ENCODE data around the gene BCKDHB. TPM values are rescaled to one million over a fixed set of nuclear protein-coding genes. Genes with fewer than 3 reads are reported as not detected.

The BCKDHB gene
- total RNA-seq, 4 donors from 2014 or later = 8.9 to 18.4 (median 16.6) TPM

DNA sequence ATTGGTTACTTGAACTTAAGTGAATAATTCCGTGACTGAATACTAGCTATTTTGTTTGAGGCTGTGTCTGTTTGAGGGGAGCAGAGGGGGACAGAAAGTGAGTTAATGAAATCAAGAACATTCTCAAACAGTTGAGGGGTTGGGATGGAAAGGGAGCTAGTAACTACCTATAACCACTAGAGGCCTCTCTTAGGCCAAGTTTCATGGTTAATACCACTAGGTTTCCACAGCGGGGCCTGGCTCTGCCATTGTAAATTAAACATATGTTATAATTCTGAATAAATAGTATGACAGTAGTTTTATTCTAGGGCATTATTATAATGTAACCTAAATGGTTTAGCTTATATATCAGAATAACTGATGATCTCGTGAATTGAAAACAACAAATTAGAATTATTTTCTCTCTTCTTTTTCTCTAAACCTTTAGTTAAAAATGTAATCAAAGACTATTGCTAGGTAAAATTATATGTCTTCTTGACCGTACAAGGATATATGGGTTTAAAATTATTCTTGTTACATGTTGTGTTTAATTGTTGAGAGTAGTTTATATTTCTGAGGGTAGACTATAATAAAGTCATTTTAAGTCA is 108.1 kb downstream of the BCKDHB start:
- ATAC-seq (ENCODE audit: low FRiP score) = no peak
- TF ChIP-seq, protein P1, sequence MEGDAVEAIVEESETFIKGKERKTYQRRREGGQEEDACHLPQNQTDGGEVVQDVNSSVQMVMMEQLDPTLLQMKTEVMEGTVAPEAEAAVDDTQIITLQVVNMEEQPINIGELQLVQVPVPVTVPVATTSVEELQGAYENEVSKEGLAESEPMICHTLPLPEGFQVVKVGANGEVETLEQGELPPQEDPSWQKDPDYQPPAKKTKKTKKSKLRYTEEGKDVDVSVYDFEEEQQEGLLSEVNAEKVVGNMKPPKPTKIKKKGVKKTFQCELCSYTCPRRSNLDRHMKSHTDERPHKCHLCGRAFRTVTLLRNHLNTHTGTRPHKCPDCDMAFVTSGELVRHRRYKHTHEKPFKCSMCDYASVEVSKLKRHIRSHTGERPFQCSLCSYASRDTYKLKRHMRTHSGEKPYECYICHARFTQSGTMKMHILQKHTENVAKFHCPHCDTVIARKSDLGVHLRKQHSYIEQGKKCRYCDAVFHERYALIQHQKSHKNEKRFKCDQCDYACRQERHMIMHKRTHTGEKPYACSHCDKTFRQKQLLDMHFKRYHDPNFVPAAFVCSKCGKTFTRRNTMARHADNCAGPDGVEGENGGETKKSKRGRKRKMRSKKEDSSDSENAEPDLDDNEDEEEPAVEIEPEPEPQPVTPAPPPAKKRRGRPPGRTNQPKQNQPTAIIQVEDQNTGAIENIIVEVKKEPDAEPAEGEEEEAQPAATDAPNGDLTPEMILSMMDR (IDR thresholded peaks at IDR 0.05) = no peak
- no peak for DNase-seq (ENCODE audit: low spot score)

DNA sequence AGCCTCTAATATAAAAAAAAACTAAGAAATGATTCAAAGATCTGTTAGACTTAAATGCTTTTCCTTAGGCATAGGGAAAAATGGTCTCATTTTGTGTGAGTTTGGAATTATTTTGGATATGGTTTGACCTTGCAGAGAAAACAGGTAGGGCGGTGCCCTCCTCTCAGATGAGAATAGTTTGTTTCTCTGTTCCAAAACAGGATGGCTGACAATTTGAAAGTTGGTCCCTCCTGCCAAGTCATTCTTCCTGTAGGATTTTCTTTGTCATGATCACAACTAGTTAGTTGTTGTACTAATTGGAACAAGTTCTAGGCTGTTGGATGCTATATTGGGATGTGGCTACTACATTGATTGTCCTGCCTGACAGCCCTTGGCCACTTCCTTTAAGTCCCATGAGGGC is 108.6 kb downstream of the BCKDHB start:
- DNase-seq (ENCODE audit: low spot score) (no peak), ATAC-seq (ENCODE audit: low FRiP score) (no peak)
- TF ChIP-seq, protein P1 (IDR thresholded peaks at IDR 0.05) = no peak

DNA sequence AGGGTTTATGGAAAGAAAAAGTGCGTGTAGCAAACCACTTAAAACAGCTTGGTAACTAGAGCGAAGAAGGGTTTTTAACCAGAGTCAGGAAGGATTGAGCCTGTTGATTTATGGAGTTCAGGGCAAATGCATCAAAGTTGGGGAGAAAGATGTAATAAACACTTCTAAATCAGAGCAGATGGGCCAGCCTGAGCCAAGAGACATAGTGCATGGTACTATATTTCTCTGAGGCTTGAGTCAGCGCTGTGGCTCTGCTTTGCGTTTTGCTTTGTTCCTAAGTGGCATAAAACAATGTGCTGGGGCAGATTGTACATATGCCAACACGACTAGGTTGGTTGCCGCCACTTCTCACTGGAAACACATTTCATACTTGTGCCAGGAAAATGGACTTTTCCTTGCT is 111.3 kb downstream of the BCKDHB start:
- TF ChIP-seq, protein P1 (IDR thresholded peaks at IDR 0.05) = no peak
- no peak for ATAC-seq (ENCODE audit: low FRiP score)
- no peak for DNase-seq (ENCODE audit: low spot score)

DNA sequence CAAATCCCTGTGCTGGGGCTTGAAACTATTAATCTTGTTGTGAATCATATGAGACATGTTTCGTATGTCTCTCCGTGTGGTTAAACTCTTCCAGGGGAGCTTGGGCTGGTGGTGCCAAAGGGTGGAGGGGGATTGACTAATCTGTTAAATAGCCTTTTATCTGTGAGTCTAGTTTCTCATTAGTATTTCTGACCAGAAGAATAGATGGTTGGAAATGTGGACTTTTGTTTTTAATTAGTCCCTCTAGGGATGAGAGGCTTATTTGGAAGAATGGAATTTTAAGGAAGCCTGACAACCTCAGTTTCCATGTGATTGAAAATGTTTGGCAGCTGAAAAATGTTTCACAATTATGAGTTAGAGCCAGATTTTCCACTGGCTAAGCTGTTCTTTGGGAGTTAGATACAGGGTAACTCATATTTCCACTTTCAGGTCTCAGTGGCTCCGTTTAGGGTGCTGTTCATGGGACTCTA is 117.3 kb downstream of the BCKDHB start:
- DNase-seq (ENCODE audit: low spot score) (no peak), ATAC-seq (ENCODE audit: low FRiP score) (peak; percentile 73)
- TF ChIP-seq, protein P1 (IDR thresholded peaks at IDR 0.05) = no peak

DNA sequence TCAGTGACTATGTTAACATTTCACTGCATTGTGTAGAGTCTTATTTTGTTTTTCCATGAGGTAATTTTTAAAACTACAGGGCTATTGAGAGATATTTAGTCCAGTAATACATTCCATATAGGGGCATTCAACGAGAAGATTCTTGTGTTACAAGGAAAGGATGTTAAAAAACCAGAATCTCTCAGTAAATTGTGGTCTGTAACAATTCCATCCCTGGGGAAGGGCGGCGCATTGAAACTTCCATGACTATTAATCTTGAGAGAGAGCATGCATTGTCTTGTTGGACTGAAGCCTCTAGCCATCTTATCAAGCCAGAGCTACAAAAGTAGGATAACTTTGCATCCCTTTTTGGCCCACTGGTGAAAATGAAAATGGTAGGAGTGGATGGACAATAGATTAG is 119.7 kb downstream of the BCKDHB start:
- DNase-seq (ENCODE audit: low spot score) (no peak), ATAC-seq (ENCODE audit: low FRiP score) (no peak)
- TF ChIP-seq, protein P1 (IDR thresholded peaks at IDR 0.05) = no peak

DNA sequence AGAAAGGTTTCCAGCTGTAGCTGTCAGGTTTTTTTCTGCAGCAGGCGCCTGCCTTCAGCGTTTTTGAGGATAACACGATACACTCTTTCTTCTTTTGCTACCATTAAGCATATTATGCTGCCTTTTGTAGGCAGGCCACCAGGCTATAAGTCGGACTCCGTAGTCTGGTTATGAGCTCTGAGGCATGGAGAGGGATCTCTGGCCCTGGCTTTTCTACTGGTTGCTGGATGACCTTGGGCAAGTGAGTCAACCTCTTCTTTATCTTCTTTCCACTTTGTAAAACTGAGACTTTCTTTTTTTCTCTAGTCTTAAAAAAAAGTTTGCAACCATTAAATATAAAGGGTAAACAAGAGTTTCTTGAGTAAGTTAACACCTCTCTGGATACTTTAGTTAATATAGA is 120.2 kb downstream of the BCKDHB start:
- DNase-seq (ENCODE audit: low spot score) = no peak
- TF ChIP-seq, protein P1 (IDR thresholded peaks at IDR 0.05) = no peak
- ATAC-seq (ENCODE audit: low FRiP score) = no peak

DNA sequence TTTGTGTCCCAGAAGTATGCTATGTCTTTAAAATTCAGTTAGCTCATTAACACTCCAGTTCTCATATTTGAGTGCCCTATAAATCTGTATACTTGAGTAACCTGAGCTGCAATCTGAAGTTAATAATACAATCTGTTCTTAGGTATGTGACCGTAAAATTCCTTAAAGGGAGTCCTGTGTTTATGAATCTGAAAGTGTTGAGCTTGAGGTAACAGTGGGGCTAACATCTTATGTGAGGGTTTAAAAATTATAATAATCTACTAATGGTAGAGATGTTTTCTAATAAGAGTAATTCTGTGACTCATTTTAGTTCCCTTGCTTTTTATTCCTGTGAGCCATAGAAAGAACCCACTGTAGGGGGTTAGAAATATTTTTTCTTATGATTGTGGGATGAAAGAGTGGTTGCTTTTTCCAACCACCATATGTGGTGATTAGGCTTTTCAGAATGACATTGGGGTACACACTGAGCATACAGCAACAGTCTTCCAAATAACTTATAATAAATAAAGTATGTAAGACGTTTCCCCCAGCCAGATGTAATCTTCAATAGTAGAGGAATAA is 121.2 kb downstream of the BCKDHB start:
- ATAC-seq (ENCODE audit: low FRiP score) = no peak
- TF ChIP-seq, protein P1 (IDR thresholded peaks at IDR 0.05) = no peak
- no peak for DNase-seq (ENCODE audit: low spot score)
